OCI-LY1 (cell line): Measurements from ENCODE around the gene SLC25A33.

Experiments used
- H2AFZ ChIP-seq: fragments of 200-600 bp; sonication (generic), shearing (Covaris generic); 2 replicates; pipeline ENCODE4 v1.6.0; 2014; ENCODE audit warnings: antibody characterized with exemption, mild to moderate bottlenecking, low read length
- H3F3A ChIP-seq: fragments of 200-600 bp; sonication (generic), shearing (Covaris generic); 2 replicates; pipeline ENCODE4 v1.6.0; 2014; ENCODE audit warnings: mild to moderate bottlenecking, antibody characterized with exemption, low read length, moderate library complexity; ENCODE audit not compliant: insufficient read depth
- H3K27ac ChIP-seq: fragments of 200-600 bp; sonication (generic); 2 replicates; pipeline ENCODE4 v1.5.1; 2014; ENCODE audit warnings: low read length, mixed run types, mild to moderate bottlenecking, low read depth; ENCODE audit not compliant: poor library complexity, severe bottlenecking
- H3K27me3 ChIP-seq: fragments of 200-600 bp; sonication (generic); 2 replicates; pipeline ENCODE4 v1.6.0; 2014; ENCODE audit warnings: antibody characterized with exemption, mild to moderate bottlenecking, low read length, moderate library complexity; ENCODE audit not compliant: insufficient read depth
- H3K36me3 ChIP-seq: fragments of 200-600 bp; sonication (generic); 2 replicates; pipeline ENCODE4 v1.6.1; 2014; ENCODE audit warnings: mild to moderate bottlenecking, antibody characterized with exemption, low read length, moderate library complexity, mixed read lengths; ENCODE audit not compliant: insufficient read depth
- H3K4me1 ChIP-seq: fragments of 200-600 bp; sonication (generic); 2 replicates; pipeline ENCODE4 v1.5.1; 2014; ENCODE audit warnings: mild to moderate bottlenecking, low read length, moderate library complexity; ENCODE audit not compliant: insufficient read depth, severe bottlenecking
- H3K4me2 ChIP-seq: fragments of 200-600 bp; sonication (generic), shearing (Covaris generic); 2 replicates; pipeline ENCODE4 v1.6.1; 2014; ENCODE audit warnings: low read length
- H3K4me3 ChIP-seq: fragments of 200-600 bp; sonication (generic); 2 replicates; pipeline ENCODE4 v1.5.1; 2014; ENCODE audit warnings: low read length, low read depth, mild to moderate bottlenecking, mixed read lengths; ENCODE audit not compliant: poor library complexity, severe bottlenecking
- H3K79me2 ChIP-seq: fragments of 200-600 bp; shearing (Covaris generic); 2 replicates; pipeline ENCODE4 v1.6.1; 2016; ENCODE audit warnings: mixed run types, low read length, mixed read lengths; ENCODE audit not compliant: insufficient read depth
- H3K9ac ChIP-seq: fragments of 200-600 bp; sonication (generic), shearing (Covaris generic); 2 replicates; pipeline ENCODE4 v1.6.1; 2014; ENCODE audit warnings: mild to moderate bottlenecking, low read length, mixed read lengths
- H3K9me2 ChIP-seq: fragments of 200-600 bp; sonication (generic), shearing (Covaris generic); 2 replicates; pipeline ENCODE4 v1.6.1; 2014; ENCODE audit warnings: low read depth, mild to moderate bottlenecking, low read length, mixed read lengths
- H3K9me3 ChIP-seq: fragments of 200-600 bp; shearing (Covaris generic); 2 replicates; pipeline ENCODE4 v1.6.1; 2014; ENCODE audit warnings: low read length, mixed read lengths
- H4K20me1 ChIP-seq: fragments of 200-600 bp; sonication (generic), shearing (Covaris generic); 2 replicates; pipeline ENCODE4 v1.6.0; 2016; ENCODE audit warnings: mild to moderate bottlenecking, low read length; ENCODE audit not compliant: insufficient read depth
- CTCF ChIP-seq: fragments of 200-600 bp; sonication (generic), shearing (Covaris generic); IDR thresholded peaks from 2 replicates; pipeline ENCODE4 v1.5.1; 2017; ENCODE audit warnings: mild to moderate bottlenecking, antibody characterized with exemption, low read length, moderate library complexity, mixed read lengths
- EZH2 ChIP-seq: fragments of 200-600 bp; sonication (generic), shearing (Covaris generic); IDR thresholded peaks from 2 replicates; pipeline ENCODE4 v1.8.0; 2017; ENCODE audit warnings: borderline replicate concordance, mixed run types, mild to moderate bottlenecking, antibody characterized with exemption, low read length, moderate library complexity, mixed read lengths

The SLC25A33 gene

GRCh38 chr1:9609998-9610397, 70.7 kb downstream of the SLC25A33 start:
- H3K9me2 ChIP-seq: no peaks in the 10 kb centered on the region
- no peak overlapping the region for H3K27ac ChIP-seq
- H3K4me2 ChIP-seq: no peak overlapping the region
- H4K20me1 ChIP-seq: no peaks in the 10 kb centered on the region
- TF ChIP-seq CTCF (no peak), EZH2 (no peak)
- H3K9ac ChIP-seq: no peak overlapping the region
- no peaks in the 10 kb centered on the region for H3F3A ChIP-seq
- no peaks in the 10 kb centered on the region for H3K9me3 ChIP-seq
- no peak overlapping the region for H2AFZ ChIP-seq
- no peaks in the 10 kb centered on the region for H3K79me2 ChIP-seq
- H3K4me1 ChIP-seq: no peaks in the 10 kb centered on the region
- H3K36me3 ChIP-seq: peaks cover 81% of the 10 kb centered on the region
- no peak overlapping the region for H3K4me3 ChIP-seq
- H3K27me3 ChIP-seq: no peaks in the 10 kb centered on the region

- Histone ChIP-seq H3K27me3 (no peaks in the 10 kb centered on the region), H3F3A (no peaks in the 10 kb centered on the region), H2AFZ (no peak overlapping the region), H3K9ac (no peak overlapping the region), H3K36me3 (peaks cover 78% of the 10 kb centered on the region), H3K4me3 (no peak overlapping the region), H3K4me1 (no peaks in the 10 kb centered on the region), H3K27ac (no peak overlapping the region), H3K9me2 (no peaks in the 10 kb centered on the region), H4K20me1 (no peaks in the 10 kb centered on the region), H3K4me2 (no peak overlapping the region), H3K9me3 (no peaks in the 10 kb centered on the region), H3K79me2 (no peaks in the 10 kb centered on the region)
- TF ChIP-seq EZH2 (no peak), CTCF (no peak)
These were observed 71.3 kb downstream of the SLC25A33 start for GRCh38 chr1:9610548-9610947.

- Histone ChIP-seq H3K79me2 (no peaks in the 10 kb centered on the region), H3F3A (no peaks in the 10 kb centered on the region), H3K9me3 (no peaks in the 10 kb centered on the region), H3K27me3 (no peaks in the 10 kb centered on the region), H3K4me2 (no peak overlapping the region), H3K36me3 (peaks cover 67% of the 10 kb centered on the region), H3K27ac (no peak overlapping the region), H4K20me1 (no peaks in the 10 kb centered on the region), H3K9ac (no peak overlapping the region), H3K4me1 (no peaks in the 10 kb centered on the region), H2AFZ (no peak overlapping the region), H3K9me2 (no peaks in the 10 kb centered on the region), H3K4me3 (no peak overlapping the region)
- no peak for TF ChIP-seq EZH2
- no peak for TF ChIP-seq CTCF
These were observed 72.5 kb downstream of the SLC25A33 start for GRCh38 chr1:9611716-9612115.
